ENCODE measurements around the gene LITAF.

- TF ChIP-seq MAZ (IDR thresholded peaks at IDR 0.05; ENCODE audit: borderline replicate concordance, low read depth, low read length) (peak; percentile 64; the same call in 1 of the 2 replicates), CTCF (conservative IDR thresholded peaks at IDR 0.05; ENCODE audit: low read depth, low read length) (no peak), POLR2A (IDR thresholded peaks at IDR 0.05; ENCODE audit: low read depth, low read length) (no peak), RAD21 (IDR thresholded peaks at IDR 0.05; ENCODE audit: low read length) (no peak), FOS (IDR thresholded peaks at IDR 0.05; ENCODE audit: low read depth, low read length) (peak; percentile 49; the same call in 1 of the 2 replicates), SMC3 (IDR thresholded peaks at IDR 0.05; ENCODE audit: low read depth, low read length) (no peak), ELK1 (IDR thresholded peaks at IDR 0.05; ENCODE audit: borderline replicate concordance, low read depth, low read length) (no peak), RCOR1 (IDR thresholded peaks at IDR 0.05; ENCODE audit: insufficient replicate concordance, low read length) (peak; percentile 58), NFE2L2 (IDR thresholded peaks at IDR 0.05; ENCODE audit: low read depth, low read length) (no peak), MAFK (IDR thresholded peaks at IDR 0.05; ENCODE audit: low read depth, low read length) (no peak)
These were observed 10.7 kb upstream of the LITAF start for GRCh38 chr16:11597235-11598095.
